Stimulated activated effector memory CD8-positive, alpha-beta T cell treated with anti-CD3 and anti-CD28 coated beads, Interleukin-12 subunit alpha, Interleukin-12 subunit beta, amount 100 ng/mL, for 72 hours (primary cell): ENCODE measurements around the gene FNDC10.
"Not testable (repeated sequence)": the region's sequence is repeated elsewhere in the genome, so short reads cannot be mapped to it uniquely, and the experiment has no call there.

Source experiments
- ATAC-seq: fragments of 150-1000 bp; cut with Tn5 transposase; 2 replicates; pipeline ENCODE4 v1.10.0; 2021
- DNase-seq, 2 donors: peaks; one replicate each; pipeline ENCODE4 v3.0.0; 2021 to 2022; ENCODE audit warnings: low spot score in 2 of 2
- H3K27ac Mint-ChIP-seq: one replicate; pipeline ENCODE4 v1.8.0; 2022; ENCODE audit warnings: mild to moderate bottlenecking, mixed read lengths
- H3K36me3 Mint-ChIP-seq: one replicate; pipeline ENCODE4 v1.8.0; 2022; ENCODE audit warnings: mild to moderate bottlenecking, mixed read lengths
- H3K4me1 Mint-ChIP-seq: one replicate; pipeline ENCODE4 v1.8.0; 2022; ENCODE audit warnings: mixed read lengths
- H3K4me3 Mint-ChIP-seq: one replicate; pipeline ENCODE4 v1.8.0; 2022; ENCODE audit warnings: mild to moderate bottlenecking, mixed read lengths
- H3K9me3 Mint-ChIP-seq: one replicate; pipeline ENCODE4 v1.8.0; 2022; ENCODE audit warnings: mixed read lengths

Gene FNDC10

DNA sequence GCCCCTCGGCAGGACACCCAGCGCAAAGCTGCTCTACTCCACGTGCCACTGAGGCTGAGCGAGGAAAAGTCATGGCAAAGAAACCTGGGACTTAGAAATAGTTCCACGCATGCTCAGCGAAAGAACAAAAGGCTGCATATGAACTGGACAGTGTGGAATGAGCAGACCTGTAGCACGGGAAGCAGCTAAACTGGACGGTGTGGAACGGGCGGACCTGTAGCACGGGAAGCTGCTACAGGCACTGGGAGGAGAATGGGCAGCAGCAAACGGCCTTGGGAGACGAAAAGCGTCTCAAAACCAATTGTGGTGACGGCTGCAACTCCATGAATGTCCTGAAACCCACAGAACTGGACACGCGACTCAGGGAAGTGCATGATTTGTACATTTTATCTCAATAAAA lies 40.9 kb downstream of the FNDC10 start:
- ATAC-seq (no peak), DNase-seq (no peak)
- Mint-ChIP-seq H3K27ac (no peak overlapping the region), H3K4me1 (peaks cover 15% of the 10 kb centered on the region), H3K9me3 (no peaks in the 10 kb centered on the region), H3K36me3 (peaks cover 79% of the 10 kb centered on the region), H3K4me3 (no peak overlapping the region)

- no peak overlapping the region for H3K27ac Mint-ChIP-seq
- H3K4me1 Mint-ChIP-seq, result peaks cover 15% of the 10 kb centered on the region
- ATAC-seq, result no peak
Observed at GRCh38 chr1:1558591-1558990, 41.3 kb downstream of the FNDC10 start.

DNA sequence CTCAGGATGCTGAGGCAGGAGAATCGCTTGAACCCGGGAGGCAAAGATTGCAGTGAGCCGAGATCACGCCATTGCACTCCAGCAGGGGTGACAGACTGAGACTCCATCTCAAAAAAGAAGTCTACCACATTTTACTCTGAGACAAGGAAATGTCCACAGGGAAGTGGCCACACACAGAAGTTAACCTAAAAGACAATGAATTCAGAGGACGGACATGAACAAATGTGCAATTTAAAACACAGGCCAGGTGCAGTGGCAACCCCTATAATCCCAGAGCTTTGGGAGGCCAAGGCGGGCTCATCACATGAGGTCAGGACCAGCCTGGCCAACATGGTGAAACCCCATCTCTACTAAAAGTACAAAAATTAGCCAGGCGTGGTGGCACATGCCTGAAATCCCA lies 42.2 kb downstream of the FNDC10 start:
- not testable (repeated sequence) for DNase-seq, H3K9me3 Mint-ChIP-seq, H3K27ac Mint-ChIP-seq, ATAC-seq, H3K4me3 Mint-ChIP-seq
- peaks cover 15% of the 10 kb centered on the region for H3K4me1 Mint-ChIP-seq
- peaks cover 70% of the 10 kb centered on the region for H3K36me3 Mint-ChIP-seq

More at GRCh38 chr1:1558591-1558990, 41.3 kb downstream of the FNDC10 start:
- no peak overlapping the region for H3K4me3 Mint-ChIP-seq
- DNase-seq, result no peak
- H3K9me3 Mint-ChIP-seq, result no peaks in the 10 kb centered on the region
- H3K36me3 Mint-ChIP-seq, result peaks cover 79% of the 10 kb centered on the region

GRCh38 chr1:1556961-1557360 lies 43.0 kb downstream of the FNDC10 start:
- H3K4me3 Mint-ChIP-seq, H3K27ac Mint-ChIP-seq, H3K9me3 Mint-ChIP-seq, ATAC-seq, DNase-seq: not testable (repeated sequence)
- H3K36me3 Mint-ChIP-seq, result peaks cover 63% of the 10 kb centered on the region
- peaks cover 14% of the 10 kb centered on the region for H3K4me1 Mint-ChIP-seq

DNA sequence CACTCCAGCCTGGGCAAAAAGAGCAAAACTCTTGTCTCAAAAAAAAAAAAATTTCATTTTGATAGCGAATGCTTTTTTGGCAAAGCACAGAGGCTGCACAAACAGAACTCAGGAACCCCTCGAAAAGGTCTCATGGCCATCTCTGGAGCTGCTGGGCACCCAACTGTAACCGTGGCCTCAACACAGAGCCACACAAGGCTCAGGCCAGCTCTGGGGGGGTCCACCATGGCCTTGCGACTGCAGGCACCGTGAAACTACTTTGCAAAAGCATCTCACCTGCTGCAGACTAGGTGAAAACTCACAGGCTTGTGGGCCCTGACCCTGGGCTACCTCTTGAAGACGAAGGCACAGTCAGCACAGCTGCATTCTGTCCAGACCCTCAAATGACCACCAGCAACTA lies 43.4 kb downstream of the FNDC10 start:
- H3K36me3 Mint-ChIP-seq, result peaks cover 58% of the 10 kb centered on the region
- no peaks in the 10 kb centered on the region for H3K9me3 Mint-ChIP-seq
- DNase-seq (no peak), ATAC-seq (no peak)
- peaks cover 9% of the 10 kb centered on the region for H3K4me1 Mint-ChIP-seq
- no peak overlapping the region for H3K4me3 Mint-ChIP-seq
- H3K27ac Mint-ChIP-seq, result no peak overlapping the region

DNA sequence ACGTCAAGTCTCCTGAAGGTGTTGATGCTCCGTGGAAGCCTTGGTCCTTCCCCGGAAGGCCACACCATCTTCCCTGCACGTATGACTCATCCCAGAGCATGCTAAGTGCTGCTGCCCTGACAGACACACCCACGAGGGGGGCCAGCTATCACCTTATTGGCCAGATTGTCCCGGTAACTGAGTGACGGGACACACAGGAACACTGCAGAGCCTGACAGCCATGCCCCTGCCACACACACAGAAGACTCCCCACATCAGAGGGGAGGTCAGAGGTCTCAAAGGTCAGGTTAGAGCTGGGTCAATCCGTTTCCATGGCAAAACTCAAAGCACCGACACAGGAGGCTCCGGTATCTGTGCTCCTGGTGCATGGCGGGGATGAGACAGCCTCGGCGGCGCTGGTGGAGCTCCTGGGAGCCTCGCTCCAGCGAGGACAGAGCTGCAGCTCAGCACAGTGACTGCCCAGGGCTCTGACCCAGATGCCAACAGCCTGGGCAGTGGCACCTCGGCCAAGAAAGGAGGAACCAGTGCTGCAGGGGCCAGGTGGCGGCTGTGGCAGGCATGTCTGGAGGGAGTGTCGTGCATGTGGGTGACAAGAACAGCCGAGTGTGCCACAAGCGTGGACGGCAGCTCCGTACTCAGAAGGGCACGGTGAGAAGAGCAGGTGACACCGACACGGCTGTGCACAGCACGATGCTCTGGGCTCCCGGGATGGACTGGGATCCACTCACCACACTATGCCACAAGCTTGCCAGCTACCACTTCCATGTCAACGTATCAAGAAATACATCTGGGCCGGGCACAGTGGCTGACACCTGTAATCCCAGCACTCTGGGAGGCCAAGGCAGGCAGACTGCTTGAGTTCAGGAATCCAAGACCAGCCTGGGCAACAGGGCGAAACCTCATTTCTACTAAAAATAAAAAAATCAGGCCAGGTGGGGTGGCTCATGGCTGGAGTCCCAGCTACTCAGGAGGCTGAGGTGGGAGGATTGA lies 44.7 kb downstream of the FNDC10 start:
- H3K4me3 Mint-ChIP-seq, result no peak overlapping the region
- H3K4me1 Mint-ChIP-seq, result peaks cover 9% of the 10 kb centered on the region
- peak overlapping the region; percentile 69 for H3K27ac Mint-ChIP-seq
- DNase-seq (no peak), ATAC-seq (peak; percentile 29)
- H3K36me3 Mint-ChIP-seq, result peaks cover 48% of the 10 kb centered on the region
- no peaks in the 10 kb centered on the region for H3K9me3 Mint-ChIP-seq

- Mint-ChIP-seq H3K4me1 (peaks cover 9% of the 10 kb centered on the region), H3K4me3 (no peak overlapping the region), H3K9me3 (no peaks in the 10 kb centered on the region), H3K36me3 (peaks cover 45% of the 10 kb centered on the region), H3K27ac (peak overlapping the region; percentile 69)
- DNase-seq, result no peak
- ATAC-seq, result no peak
Observed at GRCh38 chr1:1554550-1554925, 45.4 kb downstream of the FNDC10 start.

- DNase-seq (no peak), ATAC-seq (no peak)
- Mint-ChIP-seq H3K9me3 (no peaks in the 10 kb centered on the region), H3K27ac (peak overlapping the region; percentile 69), H3K4me1 (peaks cover 9% of the 10 kb centered on the region), H3K36me3 (peaks cover 39% of the 10 kb centered on the region), H3K4me3 (no peak overlapping the region)
Observed at GRCh38 chr1:1553821-1554494, 46.0 kb downstream of the FNDC10 start.

- H3K4me3 Mint-ChIP-seq, result no peak overlapping the region
- peaks cover 28% of the 10 kb centered on the region for H3K36me3 Mint-ChIP-seq
- peaks cover 9% of the 10 kb centered on the region for H3K4me1 Mint-ChIP-seq
- H3K27ac Mint-ChIP-seq, result no peak overlapping the region
- no peak for ATAC-seq
- DNase-seq, result no peak
- H3K9me3 Mint-ChIP-seq, result no peaks in the 10 kb centered on the region
Observed at GRCh38 chr1:1552263-1552639, 47.7 kb downstream of the FNDC10 start.

GRCh38 chr1:1551524-1552262 lies 48.2 kb downstream of the FNDC10 start:
- H3K27ac Mint-ChIP-seq, result no peak overlapping the region
- peaks cover 9% of the 10 kb centered on the region for H3K4me1 Mint-ChIP-seq
- H3K36me3 Mint-ChIP-seq, result peaks cover 32% of the 10 kb centered on the region
- H3K9me3 Mint-ChIP-seq, result no peaks in the 10 kb centered on the region
- ATAC-seq (no peak), DNase-seq (no peak)
- H3K4me3 Mint-ChIP-seq, result no peak overlapping the region

GRCh38 chr1:1550591-1551432 lies 49.1 kb downstream of the FNDC10 start:
- H3K4me1 Mint-ChIP-seq, result peaks cover 9% of the 10 kb centered on the region
- H3K27ac Mint-ChIP-seq, result no peak overlapping the region
- H3K36me3 Mint-ChIP-seq, result peaks cover 32% of the 10 kb centered on the region
- no peak for DNase-seq
- peak; percentile 52 for ATAC-seq
- H3K4me3 Mint-ChIP-seq, result no peak overlapping the region
- H3K9me3 Mint-ChIP-seq, result no peaks in the 10 kb centered on the region

- ATAC-seq (no peak), DNase-seq (no peak)
- Mint-ChIP-seq H3K9me3 (no peaks in the 10 kb centered on the region), H3K4me1 (peaks cover 5% of the 10 kb centered on the region), H3K4me3 (no peak overlapping the region), H3K36me3 (peaks cover 27% of the 10 kb centered on the region), H3K27ac (no peak overlapping the region)
Observed at GRCh38 chr1:1550087-1550486, 49.8 kb downstream of the FNDC10 start.

- Mint-ChIP-seq H3K36me3 (peaks cover 19% of the 10 kb centered on the region), H3K4me3 (no peak overlapping the region), H3K4me1 (no peaks in the 10 kb centered on the region), H3K9me3 (no peaks in the 10 kb centered on the region), H3K27ac (no peak overlapping the region)
- no peak for DNase-seq
- no peak for ATAC-seq
Observed at GRCh38 chr1:1548591-1548990, 51.3 kb downstream of the FNDC10 start.
